ENCODE results near the gene IGFBP4. TPM values are rescaled to one million over a fixed set of nuclear protein-coding genes. Genes with fewer than 3 reads are reported as not detected.

Gene IGFBP4
- total and polyA plus RNA-seq, 2 donors from 2014 or later: 545 to 743 TPM

GRCh38 chr17:40436636-40437035 is 6.6 kb upstream of the IGFBP4 start:
- H3K4me3 ChIP-seq (ENCODE audit: low read length in 3 of 3): no peak overlapping the region
- no peak overlapping the region for H3K27ac ChIP-seq (ENCODE audit: low read depth in 2 of 2, low read length in 2 of 2)
- peaks cover 0 to 8% (median 4%) of the 10 kb centered on the region in 3 donors for H3K4me1 ChIP-seq (ENCODE audit: control insufficient read depth in 2 of 3, insufficient read depth in 2 of 3, low read depth in 1 of 3, low read length in 3 of 3)
- DNase-seq (no peak), FAIRE-seq (no peak)
- TF ChIP-seq, protein P1, sequence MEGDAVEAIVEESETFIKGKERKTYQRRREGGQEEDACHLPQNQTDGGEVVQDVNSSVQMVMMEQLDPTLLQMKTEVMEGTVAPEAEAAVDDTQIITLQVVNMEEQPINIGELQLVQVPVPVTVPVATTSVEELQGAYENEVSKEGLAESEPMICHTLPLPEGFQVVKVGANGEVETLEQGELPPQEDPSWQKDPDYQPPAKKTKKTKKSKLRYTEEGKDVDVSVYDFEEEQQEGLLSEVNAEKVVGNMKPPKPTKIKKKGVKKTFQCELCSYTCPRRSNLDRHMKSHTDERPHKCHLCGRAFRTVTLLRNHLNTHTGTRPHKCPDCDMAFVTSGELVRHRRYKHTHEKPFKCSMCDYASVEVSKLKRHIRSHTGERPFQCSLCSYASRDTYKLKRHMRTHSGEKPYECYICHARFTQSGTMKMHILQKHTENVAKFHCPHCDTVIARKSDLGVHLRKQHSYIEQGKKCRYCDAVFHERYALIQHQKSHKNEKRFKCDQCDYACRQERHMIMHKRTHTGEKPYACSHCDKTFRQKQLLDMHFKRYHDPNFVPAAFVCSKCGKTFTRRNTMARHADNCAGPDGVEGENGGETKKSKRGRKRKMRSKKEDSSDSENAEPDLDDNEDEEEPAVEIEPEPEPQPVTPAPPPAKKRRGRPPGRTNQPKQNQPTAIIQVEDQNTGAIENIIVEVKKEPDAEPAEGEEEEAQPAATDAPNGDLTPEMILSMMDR (IDR thresholded peaks at IDR 0.05; ENCODE audit: borderline replicate concordance, extremely low read depth, insufficient read depth): no peak
- H3K9ac ChIP-seq (ENCODE audit: low read length in 3 of 3): no peak overlapping the region
- H3K27me3 ChIP-seq (ENCODE audit: control insufficient read depth, insufficient read depth, low read length): no peaks in the 10 kb centered on the region
- H3K36me3 ChIP-seq (ENCODE audit: control insufficient read depth in 2 of 3, insufficient read depth in 3 of 3, low read length in 3 of 3): no peaks in the 10 kb centered on the region
- no peaks in the 10 kb centered on the region for H3K9me3 ChIP-seq (ENCODE audit: control insufficient read depth in 2 of 3, insufficient read depth in 1 of 3, low read length in 3 of 3)
- intact Hi-C loops (cut with DNase I): no loop called here

DNA sequence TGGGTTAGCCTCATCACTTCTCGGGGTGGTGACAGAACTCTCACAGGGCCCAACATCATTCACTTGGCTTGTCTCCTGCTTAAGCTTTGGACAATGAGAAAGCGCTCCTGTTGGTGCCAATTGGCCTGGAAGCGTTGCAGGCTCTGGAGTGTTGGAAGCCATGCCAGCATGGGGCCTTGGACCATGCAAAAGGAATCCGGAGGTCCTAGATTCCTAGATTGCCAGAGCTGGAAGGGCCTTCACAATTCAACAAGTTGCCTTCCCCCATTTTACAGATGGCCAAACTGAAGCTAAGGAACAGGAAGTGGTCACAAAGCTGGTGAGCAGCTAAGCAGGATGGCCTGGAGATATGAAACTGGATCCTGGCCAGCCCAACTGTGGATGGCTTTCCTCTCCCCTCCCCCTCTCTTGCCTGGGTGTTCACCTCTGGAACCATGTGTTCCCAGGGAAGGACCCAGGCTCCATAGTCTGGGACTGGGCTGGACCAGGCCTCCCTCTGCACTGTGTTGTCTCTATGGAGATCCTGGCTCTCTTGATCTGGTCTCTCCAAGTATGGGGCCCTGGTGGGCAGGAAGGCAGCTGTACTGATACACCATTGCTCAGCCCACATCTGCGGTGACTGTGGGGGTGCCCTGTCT is 6.0 kb upstream of the IGFBP4 start:
- H3K4me3 ChIP-seq (ENCODE audit: low read length in 3 of 3): no peak overlapping the region
- H3K4me1 ChIP-seq (ENCODE audit: control insufficient read depth in 2 of 3, insufficient read depth in 2 of 3, low read depth in 1 of 3, low read length in 3 of 3): peaks cover 0 to 8% (median 4%) of the 10 kb centered on the region in 3 donors
- H3K27me3 ChIP-seq (ENCODE audit: control insufficient read depth, insufficient read depth, low read length): no peaks in the 10 kb centered on the region
- intact Hi-C loops (cut with DNase I): no loop called here
- no peak for DNase-seq
- TF ChIP-seq, protein P1 (IDR thresholded peaks at IDR 0.05; ENCODE audit: borderline replicate concordance, extremely low read depth, insufficient read depth): no peak
- no peak overlapping the region for H3K9ac ChIP-seq (ENCODE audit: low read length in 3 of 3)
- H3K36me3 ChIP-seq (ENCODE audit: control insufficient read depth in 2 of 3, insufficient read depth in 3 of 3, low read length in 3 of 3): no peaks in the 10 kb centered on the region
- no peak for FAIRE-seq
- no peak overlapping the region for H3K27ac ChIP-seq (ENCODE audit: low read depth in 2 of 2, low read length in 2 of 2)
- H3K9me3 ChIP-seq (ENCODE audit: control insufficient read depth in 2 of 3, insufficient read depth in 1 of 3, low read length in 3 of 3): no peaks in the 10 kb centered on the region

DNA sequence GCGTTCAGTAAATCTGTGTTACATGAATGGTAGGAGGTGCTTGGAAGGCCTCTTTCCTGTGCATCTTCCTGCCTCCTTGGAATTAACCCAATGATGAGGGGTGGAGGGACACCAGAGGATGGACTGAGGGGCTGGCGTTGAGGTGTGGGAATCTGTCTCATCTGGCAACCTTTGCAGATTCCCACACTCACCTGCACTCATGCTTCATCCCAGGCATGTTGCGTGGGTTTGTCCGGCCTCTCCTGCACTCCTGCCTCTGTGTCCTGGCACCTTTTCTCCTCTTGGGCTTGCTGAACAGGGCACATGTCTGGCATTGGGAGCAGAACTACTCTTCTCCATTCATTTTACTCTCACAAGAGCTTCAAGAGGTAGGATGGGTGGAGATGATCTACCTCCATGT is 3.1 kb upstream of the IGFBP4 start:
- Histone ChIP-seq H3K9me3 (ENCODE audit: control insufficient read depth in 2 of 3, insufficient read depth in 1 of 3, low read length in 3 of 3) (no peaks in the 10 kb centered on the region), H3K27ac (ENCODE audit: low read depth in 2 of 2, low read length in 2 of 2) (no peak overlapping the region), H3K36me3 (ENCODE audit: control insufficient read depth in 2 of 3, insufficient read depth in 3 of 3, low read length in 3 of 3) (no peaks in the 10 kb centered on the region), H3K9ac (ENCODE audit: low read length in 3 of 3) (no peak overlapping the region), H3K4me1 (ENCODE audit: control insufficient read depth in 2 of 3, insufficient read depth in 2 of 3, low read depth in 1 of 3, low read length in 3 of 3) (peaks cover 0 to 6% (median 3%) of the 10 kb centered on the region in 3 donors), H3K4me3 (ENCODE audit: low read length in 3 of 3) (no peak overlapping the region), H3K27me3 (ENCODE audit: control insufficient read depth, insufficient read depth, low read length) (no peaks in the 10 kb centered on the region)
- intact Hi-C loops (cut with DNase I): loop anchor here (10.0 kb wide), 1 partner anchor 95 kb away; no protein-coding TSS in a partner anchor
- FAIRE-seq (no peak), DNase-seq (no peak)
- TF ChIP-seq, protein P1 (IDR thresholded peaks at IDR 0.05; ENCODE audit: borderline replicate concordance, extremely low read depth, insufficient read depth): no peak
